IMR-90 (cell line): ENCODE data around the gene CD300LF. TPM values are rescaled to one million over a fixed set of nuclear protein-coding genes. Genes with fewer than 3 reads are reported as not detected.

Experiments used
- ATAC-seq: fragments of 200-7000 bp; cut with Tn5 transposase; 2 replicates; pipeline ENCODE4 v1.9.1; 2020; ENCODE audit warnings: low read depth, mild to moderate bottlenecking, moderate library complexity
- BruUV-seq: library from RNA; stranded (reverse); fragments of 400-500 nt; replicated peaks from 2 replicates; lab custom pipeline; 2021; lab: Mats Ljungman, UMichigan
- CTCF ChIA-PET: fragments of 300-600 bp; formaldehyde crosslinking; extraction: SDS; loops from one replicate; lab custom pipeline; 2021; ENCODE audit warnings: antibody characterized with exemption; lab: Yijun Ruan, JAX
- POLR2A ChIA-PET: fragments of 300-600 bp; sonication (Branson Sonifier 250); formaldehyde crosslinking; loops from one replicate; lab custom pipeline; 2022; ENCODE audit warnings: antibody characterized with exemption; ENCODE audit not compliant: unreplicated experiment; lab: Charles Lee
- DNase-seq: peaks from one replicate; pipeline ENCODE4 v3.0.0; 2013
- H2AFZ ChIP-seq: replicated peaks from 2 replicates; pipeline ENCODE3; 2013; ENCODE audit warnings: low read length, mild to moderate bottlenecking; ENCODE audit not compliant: poor library complexity
- H2AK5ac ChIP-seq: 2 replicates; pipeline ENCODE4 v1.6.1; 2013; ENCODE audit warnings: low read depth, low read length, inconsistent platforms
- H2AK9ac ChIP-seq: replicated peaks from 2 replicates; pipeline ENCODE3; 2013; ENCODE audit warnings: mild to moderate bottlenecking, low read depth, low read length, moderate library complexity; ENCODE audit not compliant: poor library complexity
- H2BK120ac ChIP-seq: 2 replicates; pipeline ENCODE4 v1.6.1; 2013; ENCODE audit warnings: low read depth, low read length, inconsistent platforms
- H2BK15ac ChIP-seq: 3 replicates; pipeline ENCODE4 v1.6.1; 2013; ENCODE audit warnings: low read depth, low read length, inconsistent platforms
- H2BK20ac ChIP-seq: 2 replicates; pipeline ENCODE4 v1.6.1; 2013; ENCODE audit warnings: low read depth, mild to moderate bottlenecking, inconsistent platforms, low read length, moderate library complexity
- H2BK5ac ChIP-seq: 2 replicates; pipeline ENCODE4 v1.6.1; 2013; ENCODE audit warnings: mild to moderate bottlenecking, low read depth, low read length, inconsistent platforms; ENCODE audit not compliant: poor library complexity, severe bottlenecking
- H3K14ac ChIP-seq: replicated peaks from 2 replicates; pipeline ENCODE4 v1.6.1; 2013; ENCODE audit warnings: low read depth, low read length, inconsistent platforms
- H3K18ac ChIP-seq: 2 replicates; pipeline ENCODE4 v1.6.1; 2013; ENCODE audit warnings: low read depth, low read length, control low read depth
- H3K23ac ChIP-seq: 2 replicates; pipeline ENCODE4 v1.6.1; 2013; ENCODE audit warnings: low read depth, low read length, inconsistent platforms
- H3K27ac ChIP-seq: 2 replicates; pipeline ENCODE4 v1.5.1; 2013; ENCODE audit warnings: mild to moderate bottlenecking, control low read depth, low read length; ENCODE audit not compliant: insufficient read depth
- H3K27me3 ChIP-seq: 2 replicates; pipeline ENCODE4 v1.6.1; 2013; ENCODE audit warnings: low read length; ENCODE audit not compliant: control insufficient read depth, insufficient read depth
- H3K36me3 ChIP-seq: 2 replicates; pipeline ENCODE4 v1.6.1; 2013; ENCODE audit warnings: low read length, mixed read lengths; ENCODE audit not compliant: control insufficient read depth, insufficient read depth
- H3K4ac ChIP-seq: 2 replicates; pipeline ENCODE4 v1.6.1; 2013; ENCODE audit warnings: low read depth, low read length, inconsistent platforms
- H3K4me1 ChIP-seq: 2 replicates; pipeline ENCODE4 v1.6.1; 2013; ENCODE audit warnings: low read length, mixed read lengths; ENCODE audit not compliant: control insufficient read depth, insufficient read depth
- H3K4me2 ChIP-seq: 2 replicates; pipeline ENCODE4 v1.6.1; 2013; ENCODE audit warnings: low read depth, mild to moderate bottlenecking, control low read depth, low read length, moderate library complexity
- H3K4me3 ChIP-seq: 2 replicates; pipeline ENCODE4 v1.5.1; 2013; ENCODE audit warnings: low read depth, mild to moderate bottlenecking, control low read depth, low read length, moderate library complexity; ENCODE audit not compliant: insufficient read depth
- H3K56ac ChIP-seq: 2 replicates; pipeline ENCODE4 v1.6.1; 2013; ENCODE audit warnings: low read length, inconsistent platforms; ENCODE audit not compliant: insufficient read depth; ENCODE audit errors: extremely low read depth
- H3K79me1 ChIP-seq, 2 experiments: 2 replicates each; pipeline ENCODE4 v1.6.1; 2013; ENCODE audit warnings: low read length in 2 of 2, inconsistent platforms in 1 of 2, low read depth in 1 of 2
- H3K9ac ChIP-seq: 2 replicates; pipeline ENCODE4 v1.6.1; 2013; ENCODE audit warnings: low read depth, low read length, control low read depth
- H3K9me1 ChIP-seq: 2 replicates; pipeline ENCODE4 v1.6.1; 2013; ENCODE audit warnings: low read length, inconsistent platforms; ENCODE audit not compliant: insufficient read depth
- H3K9me3 ChIP-seq: 2 replicates; pipeline ENCODE4 v1.6.1; 2013; ENCODE audit warnings: low read length; ENCODE audit not compliant: control insufficient read depth, insufficient read depth
- H4K20me1 ChIP-seq: 2 replicates; pipeline ENCODE4 v1.6.1; 2013; ENCODE audit warnings: low read length, inconsistent platforms; ENCODE audit not compliant: insufficient read depth
- H4K5ac ChIP-seq: 2 replicates; pipeline ENCODE4 v1.6.1; 2013; ENCODE audit warnings: mild to moderate bottlenecking, low read depth, low read length, control low read depth
- H4K8ac ChIP-seq, 2 experiments: 2 replicates each; pipeline ENCODE4 v1.6.1; 2013; ENCODE audit warnings: low read depth in 2 of 2, low read length in 2 of 2, control low read depth in 1 of 2, inconsistent platforms in 1 of 2
- H4K91ac ChIP-seq: 2 replicates; pipeline ENCODE4 v1.6.1; 2013; ENCODE audit warnings: low read depth, low read length, inconsistent platforms; ENCODE audit not compliant: insufficient read depth
- BHLHE40 ChIP-seq: fragments of 150-350 bp; IDR thresholded peaks from 2 replicates; pipeline ENCODE4 v1.6.1; 2016; ENCODE audit warnings: mild to moderate bottlenecking, low read depth, low read length
- CEBPB ChIP-seq: IDR thresholded peaks from 2 replicates; pipeline ENCODE4 v1.6.1; 2012; ENCODE audit warnings: low read depth, low read length, improper control_type of control experiment
- CHD1 ChIP-seq: IDR thresholded peaks from 2 replicates; pipeline ENCODE4 v1.6.1; 2012; ENCODE audit warnings: low read depth, low read length, improper control_type of control experiment
- FOS ChIP-seq: fragments of 150-350 bp; IDR thresholded peaks from 2 replicates; pipeline ENCODE4 v1.6.1; 2016; ENCODE audit warnings: low read depth, low read length
- MAFK ChIP-seq: IDR thresholded peaks from 2 replicates; pipeline ENCODE4 v1.6.1; 2012; ENCODE audit warnings: low read depth, low read length, improper control_type of control experiment
- MAZ ChIP-seq: IDR thresholded peaks from 2 replicates; pipeline ENCODE4 v1.6.1; 2012; ENCODE audit warnings: low read depth, mild to moderate bottlenecking, low read length, improper control_type of control experiment, moderate library complexity, borderline replicate concordance
- MXI1 ChIP-seq: IDR thresholded peaks from 2 replicates; pipeline ENCODE4 v1.6.1; 2012; ENCODE audit warnings: low read depth, mild to moderate bottlenecking, low read length, moderate library complexity, borderline replicate concordance
- NFE2L2 ChIP-seq: fragments of 150-350 bp; IDR thresholded peaks from 2 replicates; pipeline ENCODE4 v1.6.1; 2016; ENCODE audit warnings: low read depth, mild to moderate bottlenecking, low read length
- POLR2A ChIP-seq: IDR thresholded peaks from 2 replicates; pipeline ENCODE4 v1.6.1; 2012; ENCODE audit warnings: mild to moderate bottlenecking, low read depth, low read length
- RAD21 ChIP-seq: IDR thresholded peaks from 2 replicates; pipeline ENCODE4 v1.6.1; 2012; ENCODE audit warnings: low read length, improper control_type of control experiment
- RCOR1 ChIP-seq: IDR thresholded peaks from 2 replicates; pipeline ENCODE4 v1.6.1; 2012; ENCODE audit warnings: mild to moderate bottlenecking, low read length, improper control_type of control experiment; ENCODE audit not compliant: insufficient replicate concordance
- RFX5 ChIP-seq: IDR thresholded peaks from 2 replicates; pipeline ENCODE4 v1.8.0; 2012; ENCODE audit warnings: low read depth, mild to moderate bottlenecking, low read length, moderate library complexity
- SMC3 ChIP-seq: fragments of 150-350 bp; IDR thresholded peaks from 2 replicates; pipeline ENCODE4 v1.6.1; 2016; ENCODE audit warnings: low read depth, mild to moderate bottlenecking, antibody characterized with exemption, low read length, moderate library complexity
- WGBS, 2 experiments: methylation state at CpG; one replicate each; pipeline versions ENCODE4 v1.1.5 to v1.1.7; 2013; ENCODE audit warnings: missing lambda C conversion rate in 2 of 2; ENCODE audit not compliant: insufficient read length in 1 of 2; ENCODE audit errors: extremely low coverage in 2 of 2; 5-methylcytosine and 5-hydroxymethylcytosine counted together
- dilution Hi-C: fragments of 300-500 bp; cut with HindIII; formaldehyde crosslinking; loops from one replicate; pipeline ENCODE4 v1.14.3; 2018; ENCODE audit warnings: low sequenced_read_pairs; ENCODE audit not compliant: unreplicated experiment
- in situ Hi-C: fragments of 300-500 bp; cut with MboI; formaldehyde crosslinking; loops from 3 replicates; pipeline ENCODE4 v1.14.3; 2019; ENCODE audit warnings: low sequenced_read_pairs, inconsistent platforms, mixed read lengths
- intact Hi-C: fragments of 100-400 bp; cut with micrococcal nuclease; formaldehyde crosslinking; loops from 2 replicates; pipeline ENCODE4 v1.10.0; 2022
- polyA plus RNA-seq, 3 experiments: library from polyadenylated mRNA; depleted of rRNA; stranded (reverse); fragments of >200 nt; gene quantifications; 2 replicates each; pipeline ENCODE4 v1.2.3, GENCODE V29; 2012; ENCODE audit warnings: low replicate concordance in 1 of 3
- total RNA-seq: library from RNA; depleted of rRNA; stranded (reverse); fragments of >200 nt; gene quantifications from 2 replicates; pipeline ENCODE4 v1.2.3, GENCODE V29; 2012
- TF ChIP-seq, protein P1 (sequence below): fragments of 150-350 bp; IDR thresholded peaks from 2 replicates; pipeline ENCODE4 v1.6.1; 2016; ENCODE audit warnings: low read depth, mild to moderate bottlenecking, low read length, moderate library complexity, borderline replicate concordance
- TF ChIP-seq, protein P2 (sequence below): fragments of 150-350 bp; IDR thresholded peaks from 2 replicates; pipeline ENCODE4 v1.6.1; 2017; ENCODE audit warnings: mild to moderate bottlenecking, antibody characterized with exemption, low read length, low read depth
- TF ChIP-seq, protein P3 (sequence below): conservative IDR thresholded peaks from 2 replicates; pipeline ENCODE4 v1.5.1; 2012; ENCODE audit warnings: mild to moderate bottlenecking, low read depth, low read length, improper control_type of control experiment

Gene CD300LF
- total and polyA plus RNA-seq, 2 of the 4 experiments (the other 2 are of a cell fraction): not detected

DNA sequence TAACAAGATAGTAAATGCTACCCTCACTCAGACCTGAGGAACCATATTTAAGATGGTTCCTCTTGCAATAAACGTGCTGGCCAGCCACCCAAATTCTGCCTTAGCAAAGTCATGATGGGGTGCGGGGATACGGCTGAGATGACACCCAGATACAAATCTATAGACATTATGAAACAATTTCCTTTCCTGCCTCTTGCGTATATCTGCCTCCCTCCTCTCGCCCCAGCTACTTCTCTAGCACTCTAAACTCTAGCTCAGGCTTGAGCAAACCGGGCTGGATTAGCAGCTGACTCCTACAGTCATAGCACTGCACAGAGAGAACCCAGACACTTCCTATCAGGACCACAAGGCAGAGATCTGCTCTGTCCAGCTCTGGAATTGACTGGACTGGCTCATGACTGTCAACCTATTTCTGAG, 22.3 kb downstream of the CD300LF start:
- dilution Hi-C loops (no loop called here), in situ Hi-C loops (no loop called here), intact Hi-C loops (no loop called here)
- TF ChIP-seq, protein P1, sequence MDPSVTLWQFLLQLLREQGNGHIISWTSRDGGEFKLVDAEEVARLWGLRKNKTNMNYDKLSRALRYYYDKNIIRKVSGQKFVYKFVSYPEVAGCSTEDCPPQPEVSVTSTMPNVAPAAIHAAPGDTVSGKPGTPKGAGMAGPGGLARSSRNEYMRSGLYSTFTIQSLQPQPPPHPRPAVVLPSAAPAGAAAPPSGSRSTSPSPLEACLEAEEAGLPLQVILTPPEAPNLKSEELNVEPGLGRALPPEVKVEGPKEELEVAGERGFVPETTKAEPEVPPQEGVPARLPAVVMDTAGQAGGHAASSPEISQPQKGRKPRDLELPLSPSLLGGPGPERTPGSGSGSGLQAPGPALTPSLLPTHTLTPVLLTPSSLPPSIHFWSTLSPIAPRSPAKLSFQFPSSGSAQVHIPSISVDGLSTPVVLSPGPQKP: no peak
- TF ChIP-seq, protein P2, sequence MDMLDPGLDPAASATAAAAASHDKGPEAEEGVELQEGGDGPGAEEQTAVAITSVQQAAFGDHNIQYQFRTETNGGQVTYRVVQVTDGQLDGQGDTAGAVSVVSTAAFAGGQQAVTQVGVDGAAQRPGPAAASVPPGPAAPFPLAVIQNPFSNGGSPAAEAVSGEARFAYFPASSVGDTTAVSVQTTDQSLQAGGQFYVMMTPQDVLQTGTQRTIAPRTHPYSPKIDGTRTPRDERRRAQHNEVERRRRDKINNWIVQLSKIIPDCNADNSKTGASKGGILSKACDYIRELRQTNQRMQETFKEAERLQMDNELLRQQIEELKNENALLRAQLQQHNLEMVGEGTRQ: no peak
- TF ChIP-seq POLR2A (no peak), CHD1 (no peak), RCOR1 (no peak), MXI1 (no peak), RAD21 (no peak), FOS (no peak), SMC3 (no peak), MAZ (no peak), NFE2L2 (no peak), RFX5 (no peak), CEBPB (no peak), BHLHE40 (no peak), MAFK (no peak)
- TF ChIP-seq, protein P3, sequence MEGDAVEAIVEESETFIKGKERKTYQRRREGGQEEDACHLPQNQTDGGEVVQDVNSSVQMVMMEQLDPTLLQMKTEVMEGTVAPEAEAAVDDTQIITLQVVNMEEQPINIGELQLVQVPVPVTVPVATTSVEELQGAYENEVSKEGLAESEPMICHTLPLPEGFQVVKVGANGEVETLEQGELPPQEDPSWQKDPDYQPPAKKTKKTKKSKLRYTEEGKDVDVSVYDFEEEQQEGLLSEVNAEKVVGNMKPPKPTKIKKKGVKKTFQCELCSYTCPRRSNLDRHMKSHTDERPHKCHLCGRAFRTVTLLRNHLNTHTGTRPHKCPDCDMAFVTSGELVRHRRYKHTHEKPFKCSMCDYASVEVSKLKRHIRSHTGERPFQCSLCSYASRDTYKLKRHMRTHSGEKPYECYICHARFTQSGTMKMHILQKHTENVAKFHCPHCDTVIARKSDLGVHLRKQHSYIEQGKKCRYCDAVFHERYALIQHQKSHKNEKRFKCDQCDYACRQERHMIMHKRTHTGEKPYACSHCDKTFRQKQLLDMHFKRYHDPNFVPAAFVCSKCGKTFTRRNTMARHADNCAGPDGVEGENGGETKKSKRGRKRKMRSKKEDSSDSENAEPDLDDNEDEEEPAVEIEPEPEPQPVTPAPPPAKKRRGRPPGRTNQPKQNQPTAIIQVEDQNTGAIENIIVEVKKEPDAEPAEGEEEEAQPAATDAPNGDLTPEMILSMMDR: no peak
- ChIA-PET CTCF (no interaction called here), POLR2A (no interaction called here)
- no peak overlapping the region for H3K9ac ChIP-seq
- no peak overlapping the region for H3K18ac ChIP-seq
- H2BK20ac ChIP-seq: no peak overlapping the region
- H3K9me3 ChIP-seq: no peaks in the 10 kb centered on the region
- H4K91ac ChIP-seq: no peak overlapping the region
- no peak overlapping the region for H2BK5ac ChIP-seq
- no peaks in the 10 kb centered on the region for H3K4me1 ChIP-seq
- H3K9me1 ChIP-seq: no peaks in the 10 kb centered on the region
- H2AK9ac ChIP-seq: no peak overlapping the region
- H2BK15ac ChIP-seq: no peak overlapping the region
- H3K56ac ChIP-seq: no peak overlapping the region
- no peak overlapping the region for H4K5ac ChIP-seq
- BruUV-seq: no TSS peak
- H3K36me3 ChIP-seq: no peaks in the 10 kb centered on the region
- H4K8ac ChIP-seq: no peak overlapping the region
- H3K27me3 ChIP-seq: no peaks in the 10 kb centered on the region
- H4K20me1 ChIP-seq: no peaks in the 10 kb centered on the region
- WGBS, 2 experiments: 40% methylated on average over 6 of the region's 6 CpGs; no CpG with 5 or more reads in 1 of the 2 experiments
- H2BK120ac ChIP-seq: no peak overlapping the region
- no peak overlapping the region for H3K4ac ChIP-seq
- no peak overlapping the region for H2AK5ac ChIP-seq
- H3K79me1 ChIP-seq: no peaks in the 10 kb centered on the region
- H3K27ac ChIP-seq: no peak overlapping the region
- H3K14ac ChIP-seq: no peak overlapping the region
- DNase-seq (no peak), ATAC-seq (no peak)
- H3K23ac ChIP-seq: no peak overlapping the region
- H3K4me2 ChIP-seq: no peak overlapping the region
- no peak overlapping the region for H2AFZ ChIP-seq
- no peak overlapping the region for H3K4me3 ChIP-seq
